OCI-LY7 (cell line): ENCODE results near the gene VPS37C. TPM values are rescaled to one million over a fixed set of nuclear protein-coding genes. Genes with fewer than 3 reads are reported as not detected.
A peak's percentile ranks its signal among the peaks of the same experiment; 100 is the strongest.
"Not testable (repeated sequence)": the region's sequence is repeated elsewhere in the genome, so short reads cannot be mapped to it uniquely, and the experiment has no call there.

ENCODE experiments used
- BruUV-seq: library from RNA; stranded (reverse); fragments of 400-500 nt; replicated peaks from 2 replicates; lab custom pipeline; 2021; lab: Mats Ljungman, UMichigan
- CTCF ChIA-PET: fragments of 300-600 bp; sonication (Branson Sonifier 250); formaldehyde crosslinking; loops from one replicate; lab custom pipeline; 2022; ENCODE audit warnings: antibody characterized with exemption; ENCODE audit not compliant: unreplicated experiment; lab: Charles Lee
- POLR2A ChIA-PET: fragments of 300-600 bp; sonication (Branson Sonifier 250); formaldehyde crosslinking; loops from one replicate; lab custom pipeline; 2022; ENCODE audit warnings: antibody characterized with exemption; lab: Charles Lee
- DNase-seq: peaks from one replicate; pipeline ENCODE4 v3.0.0-alpha.2; 2015; ENCODE audit warnings: low spot score
- H2AFZ ChIP-seq: fragments of 200-600 bp; sonication (generic), shearing (Covaris generic); 2 replicates; pipeline ENCODE4 v1.6.1; 2014; ENCODE audit warnings: mild to moderate bottlenecking, antibody characterized with exemption, low read length, moderate library complexity
- H3K27ac ChIP-seq: fragments of 200-600 bp; sonication (generic); 2 replicates; pipeline ENCODE4 v1.5.1; 2014; ENCODE audit warnings: mixed run types, low read depth, mild to moderate bottlenecking, moderate library complexity, low read length, inconsistent platforms; ENCODE audit not compliant: poor library complexity, severe bottlenecking
- H3K36me3 ChIP-seq: fragments of 200-600 bp; sonication (generic); 2 replicates; pipeline ENCODE4 v1.6.1; 2014; ENCODE audit warnings: mild to moderate bottlenecking, antibody characterized with exemption, low read length, moderate library complexity, mixed read lengths; ENCODE audit not compliant: insufficient read depth
- H3K4me1 ChIP-seq: fragments of 200-600 bp; sonication (generic); 2 replicates; pipeline ENCODE4 v1.5.1; 2014; ENCODE audit warnings: mild to moderate bottlenecking, low read length; ENCODE audit not compliant: insufficient read depth, poor library complexity, severe bottlenecking
- H3K4me2 ChIP-seq: fragments of 200-600 bp; sonication (generic); 2 replicates; pipeline ENCODE4 v1.6.1; 2014; ENCODE audit warnings: mild to moderate bottlenecking, low read length
- H3K4me3 ChIP-seq: fragments of 200-600 bp; sonication (generic); 2 replicates; pipeline ENCODE4 v1.5.1; 2014; ENCODE audit warnings: mild to moderate bottlenecking, low read depth, low read length; ENCODE audit not compliant: poor library complexity, severe bottlenecking
- H3K79me2 ChIP-seq: fragments of 200-600 bp; sonication (generic); 2 replicates; pipeline ENCODE4 v1.6.1; 2016; ENCODE audit warnings: low read depth, mild to moderate bottlenecking, low read length, moderate library complexity, mixed read lengths; ENCODE audit not compliant: insufficient read depth
- H3K9me2 ChIP-seq: fragments of 200-600 bp; sonication (generic); 2 replicates; pipeline ENCODE4 v1.6.1; 2016; ENCODE audit warnings: mild to moderate bottlenecking, low read length, mixed read lengths; ENCODE audit not compliant: insufficient read depth
- H3K9me3 ChIP-seq: fragments of 200-600 bp; sonication (generic); 2 replicates; pipeline ENCODE4 v1.6.1; 2014; ENCODE audit warnings: mild to moderate bottlenecking, mixed run types, low read length, mixed read lengths
- H4K20me1 ChIP-seq: fragments of 200-600 bp; sonication (generic); 2 replicates; pipeline ENCODE4 v1.6.1; 2014; ENCODE audit warnings: mild to moderate bottlenecking, antibody characterized with exemption, low read length, moderate library complexity, mixed read lengths; ENCODE audit not compliant: insufficient read depth
- CTCF ChIP-seq: fragments of 200-600 bp; sonication (generic); conservative IDR thresholded peaks from 2 replicates; pipeline ENCODE4 v1.5.1; 2014; ENCODE audit warnings: mild to moderate bottlenecking, antibody characterized with exemption, low read length, moderate library complexity, mixed read lengths
- EZH2phosphoT487 ChIP-seq: fragments of 200-600 bp; sonication (generic); IDR thresholded peaks from 2 replicates; pipeline ENCODE4 v1.6.1; 2018; ENCODE audit warnings: low read depth, borderline replicate concordance, mild to moderate bottlenecking, mixed run types, antibody characterized with exemption, low read length, moderate library complexity, mixed read lengths
- intact Hi-C: fragments of 100-400 bp; cut with micrococcal nuclease; formaldehyde crosslinking; loops from one replicate; pipeline ENCODE4 v1.10.0; 2022; ENCODE audit not compliant: unreplicated experiment
- total RNA-seq, 2 experiments: library from RNA; depleted of rRNA in 1 of 2; stranded (reverse); fragments of >200 nt in 1 of 2; shearing (Covaris generic) in 1 of 2; gene quantifications; 2 replicates each; pipeline ENCODE4 v1.2.3, GENCODE V29; 2014 to 2022

The VPS37C gene
- total RNA-seq, 2 experiments from 2014 or later = 10.3 to 12.8 TPM

DNA sequence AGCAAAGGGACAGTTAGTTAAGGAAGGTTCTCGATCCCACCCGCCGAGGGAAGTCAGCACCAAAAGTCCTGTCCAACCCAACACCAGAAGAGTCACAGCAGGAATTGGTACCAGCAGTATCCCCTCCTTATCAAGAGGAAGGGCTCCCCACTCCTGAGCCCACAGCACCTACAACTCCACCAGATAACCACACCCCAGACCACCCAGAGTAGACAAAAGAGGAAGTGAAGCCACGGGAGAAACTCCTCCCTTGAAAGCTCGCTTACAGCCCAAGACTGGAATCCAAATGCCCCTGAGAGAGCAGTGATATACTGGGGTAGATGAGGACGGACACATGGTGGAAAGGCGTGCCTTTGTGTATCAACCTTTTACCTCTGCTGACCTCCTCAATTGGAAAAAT lies 66.2 kb downstream of the VPS37C start:
- Histone ChIP-seq H3K4me2 (no peak overlapping the region), H2AFZ (no peak overlapping the region)
- intact Hi-C loops = no loop called here

GRCh38 chr11:61094167-61094566 lies 67.1 kb downstream of the VPS37C start:
- H3K4me3 ChIP-seq, BruUV-seq, H3K79me2 ChIP-seq, H3K36me3 ChIP-seq, H3K27ac ChIP-seq, H3K9me3 ChIP-seq, DNase-seq, CTCF ChIA-PET, H3K4me2 ChIP-seq, H3K9me2 ChIP-seq, H2AFZ ChIP-seq, POLR2A ChIA-PET, intact Hi-C loops, H4K20me1 ChIP-seq: not testable (repeated sequence)
- peaks cover 13% of the 10 kb centered on the region for H3K4me1 ChIP-seq

More for the DNA sequence above, 66.2 kb downstream of the VPS37C start:
- H3K4me1 ChIP-seq = peaks cover 13% of the 10 kb centered on the region
- ChIA-PET CTCF (no interaction called here), POLR2A (interaction anchor here (0.6 kb wide), 1 partner anchor 131 kb away, joined by 3 read pairs; no protein-coding TSS in a partner anchor)
- H3K36me3 ChIP-seq = no peaks in the 10 kb centered on the region
- H3K4me3 ChIP-seq = no peak overlapping the region
- no TSS peak for BruUV-seq
- TF ChIP-seq EZH2phosphoT487 = no peak
- TF ChIP-seq CTCF = no peak
- no peaks in the 10 kb centered on the region for H3K9me3 ChIP-seq
- no peaks in the 10 kb centered on the region for H3K79me2 ChIP-seq
- H4K20me1 ChIP-seq = no peaks in the 10 kb centered on the region
- H3K27ac ChIP-seq = no peak overlapping the region
- peak; percentile 51 for DNase-seq
- no peaks in the 10 kb centered on the region for H3K9me2 ChIP-seq

GRCh38 chr11:61092908-61093763 lies 68.1 kb downstream of the VPS37C start:
- Histone ChIP-seq H3K9me2 (no peaks in the 10 kb centered on the region), H3K27ac (no peak overlapping the region), H4K20me1 (no peaks in the 10 kb centered on the region), H3K4me1 (peaks cover 13% of the 10 kb centered on the region), H2AFZ (no peak overlapping the region), H3K36me3 (no peaks in the 10 kb centered on the region), H3K9me3 (no peaks in the 10 kb centered on the region), H3K4me3 (no peak overlapping the region), H3K79me2 (no peaks in the 10 kb centered on the region), H3K4me2 (no peak overlapping the region)
- ChIA-PET POLR2A (interaction anchor here (0.6 kb wide), 1 partner anchor 159 kb away, joined by 3 read pairs; no protein-coding TSS in a partner anchor), CTCF (no interaction called here)
- TF ChIP-seq CTCF = no peak
- no TSS peak for BruUV-seq
- intact Hi-C loops = no loop called here
- no peak for DNase-seq
